ENCODE results near the gene NKX6-2.
"Not testable (repeated sequence)": the region's sequence is repeated elsewhere in the genome, so short reads cannot be mapped to it uniquely, and the experiment has no call there.

The NKX6-2 gene

GRCh38 chr10:132797986-132798385 lies 12.0 kb upstream of the NKX6-2 start:
- DNase-seq (ENCODE audit: low read depth): not testable (repeated sequence)

GRCh38 chr10:132796846-132797245 lies 10.9 kb upstream of the NKX6-2 start:
- DNase-seq (ENCODE audit: low read depth): no peak

GRCh38 chr10:132793871-132794849 lies 8.2 kb upstream of the NKX6-2 start:
- DNase-seq (ENCODE audit: low read depth): no peak

GRCh38 chr10:132793213-132793612 lies 7.3 kb upstream of the NKX6-2 start:
- DNase-seq (ENCODE audit: low read depth): no peak

GRCh38 chr10:132792796-132793195 lies 6.8 kb upstream of the NKX6-2 start:
- no peak for DNase-seq (ENCODE audit: low read depth)

GRCh38 chr10:132792099-132792498 lies 6.2 kb upstream of the NKX6-2 start:
- not testable (repeated sequence) for DNase-seq (ENCODE audit: low read depth)

- no peak for DNase-seq (ENCODE audit: low read depth)
Measured at GRCh38 chr10:132790934-132791829, 5.2 kb upstream of the NKX6-2 start.

GRCh38 chr10:132790470-132790869 lies 4.5 kb upstream of the NKX6-2 start:
- no peak for DNase-seq (ENCODE audit: low read depth)

- no peak for DNase-seq (ENCODE audit: low read depth)
Measured at GRCh38 chr10:132789659-132790148, 3.8 kb upstream of the NKX6-2 start.

- no peak for DNase-seq (ENCODE audit: low read depth)
Measured at GRCh38 chr10:132788831-132789219, 2.9 kb upstream of the NKX6-2 start.

GRCh38 chr10:132788180-132788830 lies 2.4 kb upstream of the NKX6-2 start:
- peak; percentile 12 for DNase-seq (ENCODE audit: low read depth)

- no peak for DNase-seq (ENCODE audit: low read depth)
Measured at GRCh38 chr10:132787495-132788179, 1.7 kb upstream of the NKX6-2 start.

- no peak for DNase-seq (ENCODE audit: low read depth)
Measured at GRCh38 chr10:132786884-132787494, 1.0 kb upstream of the NKX6-2 start.

- DNase-seq (ENCODE audit: low read depth): no peak
Measured at GRCh38 chr10:132786476-132786883, 533 bp upstream of the NKX6-2 start.

GRCh38 chr10:132784866-132785722 lies 853 bp downstream of the NKX6-2 start:
- DNase-seq (ENCODE audit: low read depth): no peak

GRCh38 chr10:132783940-132784865 lies 1.7 kb downstream of the NKX6-2 start:
- DNase-seq (ENCODE audit: low read depth): no peak

GRCh38 chr10:132783165-132783939 lies 2.6 kb downstream of the NKX6-2 start:
- DNase-seq (ENCODE audit: low read depth): no peak

GRCh38 chr10:132781556-132781955 lies 4.4 kb downstream of the NKX6-2 start:
- DNase-seq (ENCODE audit: low read depth): no peak

All from fibroblast of gingiva (primary cell).